WTC11 (cell line): Measurements from ENCODE around the gene PCDH12. TPM values are rescaled to one million over a fixed set of nuclear protein-coding genes. Genes with fewer than 3 reads are reported as not detected.

Experiments
- ATAC-seq: fragments of 200-7000 bp; cut with Tn5 transposase; 2 replicates; pipeline ENCODE4 v1.10.0; 2021; ENCODE audit warnings: mild to moderate bottlenecking, moderate library complexity
- CTCF ChIA-PET: fragments of 300-600 bp; sonication (Branson Sonifier 250); formaldehyde crosslinking; loops from one replicate; lab custom pipeline; 2021; ENCODE audit warnings: antibody characterized with exemption; lab: Charles Lee
- POLR2A ChIA-PET: fragments of 350-600 bp; sonication (Branson Sonifier 250); formaldehyde crosslinking; loops from one replicate; lab custom pipeline; 2021; ENCODE audit warnings: antibody characterized with exemption; lab: Charles Lee
- DNase-seq: peaks from one replicate; pipeline ENCODE4 v3.0.0; 2021; ENCODE audit warnings: low spot score
- H3K27ac Mint-ChIP-seq: 2 replicates; pipeline ENCODE4 v1.8.0; 2021; ENCODE audit warnings: mixed read lengths
- H3K27me3 Mint-ChIP-seq: 2 replicates; pipeline ENCODE4 v1.8.0; 2021; ENCODE audit warnings: low read depth, mild to moderate bottlenecking, moderate library complexity, mixed read lengths
- H3K36me3 Mint-ChIP-seq: 2 replicates; pipeline ENCODE4 v1.8.0; 2021; ENCODE audit warnings: mixed read lengths
- H3K4me1 Mint-ChIP-seq: 2 replicates; pipeline ENCODE4 v1.8.0; 2022; ENCODE audit warnings: mixed read lengths
- H3K4me3 Mint-ChIP-seq: 2 replicates; pipeline ENCODE4 v1.8.0; 2021; ENCODE audit warnings: mild to moderate bottlenecking, moderate library complexity, mixed read lengths
- H3K9me3 Mint-ChIP-seq: 2 replicates; pipeline ENCODE4 v1.8.0; 2021; ENCODE audit warnings: mixed read lengths
- EMX1 ChIP-seq: fragments of 250-450 bp; sonication (Bioruptor Pico); IDR thresholded peaks from 2 replicates; pipeline ENCODE4 v1.8.0; 2021; ENCODE audit warnings: mild to moderate bottlenecking
- ESRRA ChIP-seq: sonication (generic); formaldehyde crosslinking; IDR thresholded peaks from 2 replicates; pipeline ENCODE4 v1.8.1; 2022; ENCODE audit warnings: mild to moderate bottlenecking, missing genetic modification reagents, borderline replicate concordance
- FOXP1 ChIP-seq: sonication (generic); formaldehyde crosslinking; IDR thresholded peaks from 2 replicates; pipeline ENCODE4 v1.8.0; 2022; ENCODE audit warnings: missing genetic modification reagents, mild to moderate bottlenecking, moderate library complexity, borderline replicate concordance
- MXD4 ChIP-seq: fragments of 250-450 bp; sonication (Bioruptor Pico); IDR thresholded peaks from 2 replicates; pipeline ENCODE4 v1.8.0; 2021; ENCODE audit warnings: mild to moderate bottlenecking, moderate library complexity, borderline replicate concordance
- NFATC4 ChIP-seq: fragments of 250-450 bp; sonication (Bioruptor Pico); IDR thresholded peaks from 2 replicates; pipeline ENCODE4 v1.9.0; 2021; ENCODE audit warnings: mild to moderate bottlenecking
- NR1H2 ChIP-seq: sonication (generic); formaldehyde crosslinking; IDR thresholded peaks from 2 replicates; pipeline ENCODE4 v1.9.0; 2021; ENCODE audit warnings: mild to moderate bottlenecking, moderate library complexity, missing genetic modification reagents
- OVOL2 ChIP-seq: fragments of 250-450 bp; sonication (Bioruptor Pico); IDR thresholded peaks from 2 replicates; pipeline ENCODE4 v1.9.0; 2021; ENCODE audit warnings: mild to moderate bottlenecking, borderline replicate concordance
- SOX15 ChIP-seq: fragments of 250-450 bp; sonication (Bioruptor Pico); IDR thresholded peaks from 2 replicates; pipeline ENCODE4 v1.9.0; 2021; ENCODE audit warnings: mild to moderate bottlenecking
- ZNF121 ChIP-seq: sonication (generic); formaldehyde crosslinking; IDR thresholded peaks from 2 replicates; pipeline ENCODE4 v1.8.0; 2023; ENCODE audit warnings: missing genetic modification reagents
- ZNF263 ChIP-seq: sonication (generic); formaldehyde crosslinking; IDR thresholded peaks from 2 replicates; pipeline ENCODE4 v1.8.1; 2022; ENCODE audit warnings: low read depth, mild to moderate bottlenecking, moderate library complexity, missing genetic modification reagents
- total RNA-seq: library from RNA; stranded (reverse); gene quantifications from 3 replicates; pipeline ENCODE4 v1.2.3, GENCODE V29; 2021
- TF ChIP-seq, protein P1 (sequence below): sonication (generic); formaldehyde crosslinking; IDR thresholded peaks from 2 replicates; pipeline ENCODE4 v1.8.0; 2023; ENCODE audit warnings: missing genetic modification reagents
- TF ChIP-seq, protein P2 (sequence below): sonication (generic); formaldehyde crosslinking; IDR thresholded peaks from 2 replicates; pipeline ENCODE4 v1.8.1; 2023; ENCODE audit warnings: mild to moderate bottlenecking, missing genetic modification reagents, moderate library complexity
- TF ChIP-seq, protein P3 (sequence below): sonication (generic); formaldehyde crosslinking; IDR thresholded peaks from 2 replicates; pipeline ENCODE4 v1.8.0; 2022; ENCODE audit warnings: mild to moderate bottlenecking, missing genetic modification reagents
- TF ChIP-seq, protein P4 (sequence below): fragments of 200-600 bp; IDR thresholded peaks from 2 replicates; pipeline ENCODE4 v1.8.0; 2022; ENCODE audit warnings: antibody characterized with exemption
- TF ChIP-seq, protein P5 (sequence below): sonication (generic); formaldehyde crosslinking; conservative IDR thresholded peaks from 2 replicates; pipeline ENCODE4 v1.8.1; 2022; ENCODE audit warnings: mild to moderate bottlenecking, missing genetic modification reagents
- TF ChIP-seq, protein P6 (sequence below): sonication (generic); formaldehyde crosslinking; IDR thresholded peaks from 2 replicates; pipeline ENCODE4 v1.8.1; 2022; ENCODE audit warnings: low read depth, missing genetic modification reagents, borderline replicate concordance
- TF ChIP-seq, protein P7 (sequence below): sonication (generic); formaldehyde crosslinking; IDR thresholded peaks from 2 replicates; pipeline ENCODE4 v1.8.1; 2022; ENCODE audit warnings: low read depth, mild to moderate bottlenecking, moderate library complexity, missing genetic modification reagents, borderline replicate concordance
- TF ChIP-seq, protein P8 (sequence below): fragments of 250-450 bp; sonication (Bioruptor Pico); IDR thresholded peaks from 2 replicates; pipeline ENCODE4 v1.8.0; 2021; ENCODE audit warnings: mild to moderate bottlenecking
- TF ChIP-seq, protein P9 (sequence below): fragments of 250-450 bp; sonication (Bioruptor Pico); IDR thresholded peaks from 2 replicates; pipeline ENCODE4 v2.1.2; 2022; ENCODE audit warnings: mild to moderate bottlenecking, moderate library complexity

The PCDH12 gene
- total RNA-seq, 1 experiment from 2014 or later, result 0.33 TPM

DNA sequence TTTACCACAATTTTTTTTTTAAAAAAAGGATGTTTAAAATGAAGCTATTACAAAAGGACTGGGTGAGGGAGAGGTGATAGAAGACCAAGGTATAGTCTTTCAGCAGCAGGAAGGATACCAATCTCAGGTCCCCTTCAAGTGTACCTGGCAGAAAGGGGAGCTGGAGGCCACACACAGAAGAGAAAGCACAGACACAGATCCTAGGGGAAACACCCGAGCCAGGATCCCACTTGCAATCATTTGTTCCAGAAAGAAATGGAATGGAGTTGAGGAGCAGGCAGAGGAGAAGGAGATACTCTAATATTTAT lies 49.2 kb upstream of the PCDH12 start:
- H3K27ac Mint-ChIP-seq, result no peak overlapping the region
- ChIA-PET POLR2A (no interaction called here), CTCF (no interaction called here)
- no peaks in the 10 kb centered on the region for H3K27me3 Mint-ChIP-seq
- DNase-seq (no peak), ATAC-seq (no peak)
- no peaks in the 10 kb centered on the region for H3K9me3 Mint-ChIP-seq
- H3K4me3 Mint-ChIP-seq, result no peak overlapping the region
- TF ChIP-seq, protein P1, sequence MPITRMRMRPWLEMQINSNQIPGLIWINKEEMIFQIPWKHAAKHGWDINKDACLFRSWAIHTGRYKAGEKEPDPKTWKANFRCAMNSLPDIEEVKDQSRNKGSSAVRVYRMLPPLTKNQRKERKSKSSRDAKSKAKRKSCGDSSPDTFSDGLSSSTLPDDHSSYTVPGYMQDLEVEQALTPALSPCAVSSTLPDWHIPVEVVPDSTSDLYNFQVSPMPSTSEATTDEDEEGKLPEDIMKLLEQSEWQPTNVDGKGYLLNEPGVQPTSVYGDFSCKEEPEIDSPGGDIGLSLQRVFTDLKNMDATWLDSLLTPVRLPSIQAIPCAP (CRISPR knock-in tag), result no peak
- TF ChIP-seq, protein P2, sequence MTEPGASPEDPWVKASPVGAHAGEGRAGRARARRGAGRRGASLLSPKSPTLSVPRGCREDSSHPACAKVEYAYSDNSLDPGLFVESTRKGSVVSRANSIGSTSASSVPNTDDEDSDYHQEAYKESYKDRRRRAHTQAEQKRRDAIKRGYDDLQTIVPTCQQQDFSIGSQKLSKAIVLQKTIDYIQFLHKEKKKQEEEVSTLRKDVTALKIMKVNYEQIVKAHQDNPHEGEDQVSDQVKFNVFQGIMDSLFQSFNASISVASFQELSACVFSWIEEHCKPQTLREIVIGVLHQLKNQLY (CRISPR knock-in tag), result no peak
- TF ChIP-seq ZNF263 (CRISPR knock-in tag), result no peak
- TF ChIP-seq, protein P3, sequence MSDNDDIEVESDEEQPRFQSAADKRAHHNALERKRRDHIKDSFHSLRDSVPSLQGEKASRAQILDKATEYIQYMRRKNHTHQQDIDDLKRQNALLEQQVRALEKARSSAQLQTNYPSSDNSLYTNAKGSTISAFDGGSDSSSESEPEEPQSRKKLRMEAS (CRISPR knock-in tag), result no peak
- TF ChIP-seq, protein P4, sequence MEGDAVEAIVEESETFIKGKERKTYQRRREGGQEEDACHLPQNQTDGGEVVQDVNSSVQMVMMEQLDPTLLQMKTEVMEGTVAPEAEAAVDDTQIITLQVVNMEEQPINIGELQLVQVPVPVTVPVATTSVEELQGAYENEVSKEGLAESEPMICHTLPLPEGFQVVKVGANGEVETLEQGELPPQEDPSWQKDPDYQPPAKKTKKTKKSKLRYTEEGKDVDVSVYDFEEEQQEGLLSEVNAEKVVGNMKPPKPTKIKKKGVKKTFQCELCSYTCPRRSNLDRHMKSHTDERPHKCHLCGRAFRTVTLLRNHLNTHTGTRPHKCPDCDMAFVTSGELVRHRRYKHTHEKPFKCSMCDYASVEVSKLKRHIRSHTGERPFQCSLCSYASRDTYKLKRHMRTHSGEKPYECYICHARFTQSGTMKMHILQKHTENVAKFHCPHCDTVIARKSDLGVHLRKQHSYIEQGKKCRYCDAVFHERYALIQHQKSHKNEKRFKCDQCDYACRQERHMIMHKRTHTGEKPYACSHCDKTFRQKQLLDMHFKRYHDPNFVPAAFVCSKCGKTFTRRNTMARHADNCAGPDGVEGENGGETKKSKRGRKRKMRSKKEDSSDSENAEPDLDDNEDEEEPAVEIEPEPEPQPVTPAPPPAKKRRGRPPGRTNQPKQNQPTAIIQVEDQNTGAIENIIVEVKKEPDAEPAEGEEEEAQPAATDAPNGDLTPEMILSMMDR, result no peak
- TF ChIP-seq, protein P5, sequence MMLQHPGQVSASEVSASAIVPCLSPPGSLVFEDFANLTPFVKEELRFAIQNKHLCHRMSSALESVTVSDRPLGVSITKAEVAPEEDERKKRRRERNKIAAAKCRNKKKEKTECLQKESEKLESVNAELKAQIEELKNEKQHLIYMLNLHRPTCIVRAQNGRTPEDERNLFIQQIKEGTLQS (CRISPR knock-in tag), result no peak
- TF ChIP-seq SOX15, result no peak
- TF ChIP-seq OVOL2 (CRISPR knock-in tag), result no peak
- TF ChIP-seq FOXP1 (CRISPR knock-in tag), result no peak
- TF ChIP-seq EMX1 (CRISPR knock-in tag), result no peak
- TF ChIP-seq ZNF121 (CRISPR knock-in tag), result no peak
- TF ChIP-seq ESRRA (CRISPR knock-in tag), result no peak
- TF ChIP-seq, protein P6, sequence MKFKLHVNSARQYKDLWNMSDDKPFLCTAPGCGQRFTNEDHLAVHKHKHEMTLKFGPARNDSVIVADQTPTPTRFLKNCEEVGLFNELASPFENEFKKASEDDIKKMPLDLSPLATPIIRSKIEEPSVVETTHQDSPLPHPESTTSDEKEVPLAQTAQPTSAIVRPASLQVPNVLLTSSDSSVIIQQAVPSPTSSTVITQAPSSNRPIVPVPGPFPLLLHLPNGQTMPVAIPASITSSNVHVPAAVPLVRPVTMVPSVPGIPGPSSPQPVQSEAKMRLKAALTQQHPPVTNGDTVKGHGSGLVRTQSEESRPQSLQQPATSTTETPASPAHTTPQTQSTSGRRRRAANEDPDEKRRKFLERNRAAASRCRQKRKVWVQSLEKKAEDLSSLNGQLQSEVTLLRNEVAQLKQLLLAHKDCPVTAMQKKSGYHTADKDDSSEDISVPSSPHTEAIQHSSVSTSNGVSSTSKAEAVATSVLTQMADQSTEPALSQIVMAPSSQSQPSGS (CRISPR knock-in tag), result no peak
- TF ChIP-seq, protein P7, sequence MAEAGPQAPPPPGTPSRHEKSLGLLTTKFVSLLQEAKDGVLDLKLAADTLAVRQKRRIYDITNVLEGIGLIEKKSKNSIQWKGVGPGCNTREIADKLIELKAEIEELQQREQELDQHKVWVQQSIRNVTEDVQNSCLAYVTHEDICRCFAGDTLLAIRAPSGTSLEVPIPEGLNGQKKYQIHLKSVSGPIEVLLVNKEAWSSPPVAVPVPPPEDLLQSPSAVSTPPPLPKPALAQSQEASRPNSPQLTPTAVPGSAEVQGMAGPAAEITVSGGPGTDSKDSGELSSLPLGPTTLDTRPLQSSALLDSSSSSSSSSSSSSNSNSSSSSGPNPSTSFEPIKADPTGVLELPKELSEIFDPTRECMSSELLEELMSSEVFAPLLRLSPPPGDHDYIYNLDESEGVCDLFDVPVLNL (CRISPR knock-in tag), result no peak
- no peak for TF ChIP-seq NFATC4 (CRISPR knock-in tag)
- TF ChIP-seq MXD4 (CRISPR knock-in tag), result no peak
- TF ChIP-seq, protein P8, sequence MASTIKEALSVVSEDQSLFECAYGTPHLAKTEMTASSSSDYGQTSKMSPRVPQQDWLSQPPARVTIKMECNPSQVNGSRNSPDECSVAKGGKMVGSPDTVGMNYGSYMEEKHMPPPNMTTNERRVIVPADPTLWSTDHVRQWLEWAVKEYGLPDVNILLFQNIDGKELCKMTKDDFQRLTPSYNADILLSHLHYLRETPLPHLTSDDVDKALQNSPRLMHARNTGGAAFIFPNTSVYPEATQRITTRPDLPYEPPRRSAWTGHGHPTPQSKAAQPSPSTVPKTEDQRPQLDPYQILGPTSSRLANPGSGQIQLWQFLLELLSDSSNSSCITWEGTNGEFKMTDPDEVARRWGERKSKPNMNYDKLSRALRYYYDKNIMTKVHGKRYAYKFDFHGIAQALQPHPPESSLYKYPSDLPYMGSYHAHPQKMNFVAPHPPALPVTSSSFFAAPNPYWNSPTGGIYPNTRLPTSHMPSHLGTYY (CRISPR knock-in tag), result no peak
- TF ChIP-seq NR1H2, result no peak
- TF ChIP-seq, protein P9, sequence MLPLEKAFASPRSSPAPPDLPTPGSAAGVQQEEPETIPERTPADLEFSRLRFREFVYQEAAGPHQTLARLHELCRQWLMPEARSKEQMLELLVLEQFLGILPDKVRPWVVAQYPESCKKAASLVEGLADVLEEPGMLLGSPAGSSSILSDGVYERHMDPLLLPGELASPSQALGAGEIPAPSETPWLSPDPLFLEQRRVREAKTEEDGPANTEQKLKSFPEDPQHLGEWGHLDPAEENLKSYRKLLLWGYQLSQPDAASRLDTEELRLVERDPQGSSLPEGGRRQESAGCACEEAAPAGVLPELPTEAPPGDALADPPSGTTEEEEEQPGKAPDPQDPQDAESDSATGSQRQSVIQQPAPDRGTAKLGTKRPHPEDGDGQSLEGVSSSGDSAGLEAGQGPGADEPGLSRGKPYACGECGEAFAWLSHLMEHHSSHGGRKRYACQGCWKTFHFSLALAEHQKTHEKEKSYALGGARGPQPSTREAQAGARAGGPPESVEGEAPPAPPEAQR (CRISPR knock-in tag), result no peak
- H3K36me3 Mint-ChIP-seq, result peaks cover 70% of the 10 kb centered on the region
- no peaks in the 10 kb centered on the region for H3K4me1 Mint-ChIP-seq
